GM20431 (cell line): Measurements from ENCODE around the gene GPN2.
"Not testable (repeated sequence)": the region's sequence is repeated elsewhere in the genome, so short reads cannot be mapped to it uniquely, and the experiment has no call there.

ENCODE experiments used
- in situ Hi-C: fragments of 300-500 bp; cut with MseI, MboI; formaldehyde crosslinking; loops from one replicate; pipeline ENCODE4 v1.15.0; 2020; ENCODE audit warnings: low sequenced_read_pairs; ENCODE audit not compliant: unreplicated experiment

Gene GPN2

GRCh38 chr1:26907071-26907917 lies 17.2 kb upstream of the GPN2 start:
- in situ Hi-C loops, result no loop called here

GRCh38 chr1:26900815-26901511 lies 10.9 kb upstream of the GPN2 start:
- in situ Hi-C loops, result no loop called here

GRCh38 chr1:26900001-26900814 lies 10.1 kb upstream of the GPN2 start, which contains the start of gene GPATCH3:
TSS of gene GPATCH3 (minus strand) at chr1:26900467. CDS start at chr1:26900442, 25 bp downstream.
- in situ Hi-C loops, result no loop called here

GRCh38 chr1:26897351-26897750 lies 7.3 kb upstream of the GPN2 start:
- in situ Hi-C loops, result no loop called here

- in situ Hi-C loops, result no loop called here
Observed at GRCh38 chr1:26894263-26894662, 4.2 kb upstream of the GPN2 start.

GRCh38 chr1:26890467-26890796 lies 349 bp upstream of the GPN2 start:
- in situ Hi-C loops, result no loop called here

GRCh38 chr1:26888231-26888630 lies 1.9 kb downstream of the GPN2 start:
- in situ Hi-C loops, result no loop called here

- in situ Hi-C loops, result no loop called here
Observed at GRCh38 chr1:26887125-26887524, 3.0 kb downstream of the GPN2 start.

GRCh38 chr1:26882696-26883463 lies 7.2 kb downstream of the GPN2 start:
- in situ Hi-C loops, result no loop called here

- in situ Hi-C loops, result not testable (repeated sequence)
Observed at GRCh38 chr1:26881611-26882010, 8.5 kb downstream of the GPN2 start.

GRCh38 chr1:26879793-26880192 lies 10.3 kb downstream of the GPN2 start:
- in situ Hi-C loops, result no loop called here

- in situ Hi-C loops, result no loop called here
Observed at GRCh38 chr1:26877326-26877725, 12.8 kb downstream of the GPN2 start.

GRCh38 chr1:26874896-26875295 lies 15.2 kb downstream of the GPN2 start:
- in situ Hi-C loops, result no loop called here

GRCh38 chr1:26873097-26873496 lies 17.0 kb downstream of the GPN2 start:
- in situ Hi-C loops, result not testable (repeated sequence)

- in situ Hi-C loops, result no loop called here
Observed at GRCh38 chr1:26864610-26865480, 25.2 kb downstream of the GPN2 start.

- in situ Hi-C loops, result no loop called here
Observed at GRCh38 chr1:26863685-26864077, 26.4 kb downstream of the GPN2 start.

- in situ Hi-C loops, result no loop called here
Observed at GRCh38 chr1:26862781-26863684, 27.1 kb downstream of the GPN2 start, which contains the start of gene SFN. TSS of gene SFN (plus strand) at chr1:26863149. CDS start at chr1:26863213, 64 bp downstream.

GRCh38 chr1:26861889-26862378 lies 28.1 kb downstream of the GPN2 start:
- in situ Hi-C loops, result no loop called here
